ENCODE measurements around the gene CD93. TPM values are rescaled to one million over a fixed set of nuclear protein-coding genes. Genes with fewer than 3 reads are reported as not detected.

Gene CD93
- total RNA-seq, 2 donors from 2014 or later, result 13.9 to 31.1 TPM

GRCh38 chr20:23120936-23121750, 35.0 kb upstream of the CD93 start:
- 84% methylated on average over 15 of the region's 15 CpGs for WGBS
- Histone ChIP-seq H3K27ac (no peak overlapping the region), H3K4me1 (replicated peaks) (no peaks in the 10 kb centered on the region), H3K36me3 (no peaks in the 10 kb centered on the region), H3K4me3 (no peak overlapping the region), H3K9me3 (no peaks in the 10 kb centered on the region), H3K27me3 (replicated peaks; ENCODE audit: insufficient read depth) (no peaks in the 10 kb centered on the region)
- intact Hi-C loops (cut with DNase I), result no loop called here
- DNase-seq (ENCODE audit: low spot score), result no peak
- TF ChIP-seq POLR2AphosphoS5 (IDR thresholded peaks at IDR 0.05) (no peak), POLR2A (IDR thresholded peaks at IDR 0.05) (no peak)
- TF ChIP-seq, protein P1, sequence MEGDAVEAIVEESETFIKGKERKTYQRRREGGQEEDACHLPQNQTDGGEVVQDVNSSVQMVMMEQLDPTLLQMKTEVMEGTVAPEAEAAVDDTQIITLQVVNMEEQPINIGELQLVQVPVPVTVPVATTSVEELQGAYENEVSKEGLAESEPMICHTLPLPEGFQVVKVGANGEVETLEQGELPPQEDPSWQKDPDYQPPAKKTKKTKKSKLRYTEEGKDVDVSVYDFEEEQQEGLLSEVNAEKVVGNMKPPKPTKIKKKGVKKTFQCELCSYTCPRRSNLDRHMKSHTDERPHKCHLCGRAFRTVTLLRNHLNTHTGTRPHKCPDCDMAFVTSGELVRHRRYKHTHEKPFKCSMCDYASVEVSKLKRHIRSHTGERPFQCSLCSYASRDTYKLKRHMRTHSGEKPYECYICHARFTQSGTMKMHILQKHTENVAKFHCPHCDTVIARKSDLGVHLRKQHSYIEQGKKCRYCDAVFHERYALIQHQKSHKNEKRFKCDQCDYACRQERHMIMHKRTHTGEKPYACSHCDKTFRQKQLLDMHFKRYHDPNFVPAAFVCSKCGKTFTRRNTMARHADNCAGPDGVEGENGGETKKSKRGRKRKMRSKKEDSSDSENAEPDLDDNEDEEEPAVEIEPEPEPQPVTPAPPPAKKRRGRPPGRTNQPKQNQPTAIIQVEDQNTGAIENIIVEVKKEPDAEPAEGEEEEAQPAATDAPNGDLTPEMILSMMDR (IDR thresholded peaks at IDR 0.05), result no peak

DNA sequence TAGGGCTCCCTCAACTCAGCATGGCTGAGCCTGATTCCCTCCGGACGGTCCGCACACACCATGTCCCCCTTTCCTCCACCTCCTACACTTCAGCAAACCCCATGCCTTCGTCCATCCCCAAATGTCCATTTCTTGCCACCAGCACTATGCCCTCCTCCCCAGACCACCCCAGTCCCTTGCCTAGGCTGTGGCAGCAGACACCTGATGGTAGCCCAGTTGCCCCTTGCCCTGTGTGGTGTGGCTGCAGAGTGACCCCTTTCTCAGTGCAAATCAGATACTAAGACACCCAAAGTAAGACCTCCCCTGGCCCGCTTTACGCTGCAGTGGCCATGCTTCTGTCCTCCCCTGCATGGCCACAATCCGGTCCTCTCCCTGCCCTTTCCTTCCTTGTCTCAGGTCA, 34.1 kb upstream of the CD93 start:
- no peak overlapping the region for H3K4me3 ChIP-seq
- TF ChIP-seq POLR2AphosphoS5 (IDR thresholded peaks at IDR 0.05), result no peak
- TF ChIP-seq, protein P1 (IDR thresholded peaks at IDR 0.05), result no peak
- TF ChIP-seq POLR2A (IDR thresholded peaks at IDR 0.05), result no peak
- no peak overlapping the region for H3K27ac ChIP-seq
- WGBS, result 92% methylated on average over 7 of the region's 7 CpGs
- H3K36me3 ChIP-seq, result no peaks in the 10 kb centered on the region
- no peaks in the 10 kb centered on the region for H3K27me3 ChIP-seq (replicated peaks; ENCODE audit: insufficient read depth)
- H3K9me3 ChIP-seq, result no peaks in the 10 kb centered on the region
- H3K4me1 ChIP-seq (replicated peaks), result no peaks in the 10 kb centered on the region
- intact Hi-C loops (cut with DNase I), result no loop called here
- DNase-seq (ENCODE audit: low spot score), result no peak

- intact Hi-C loops (cut with DNase I), result no loop called here
- WGBS, result 78% methylated on average over 15 of the region's 15 CpGs
- TF ChIP-seq POLR2A (IDR thresholded peaks at IDR 0.05), result no peak
- no peak for TF ChIP-seq POLR2AphosphoS5 (IDR thresholded peaks at IDR 0.05)
- TF ChIP-seq, protein P1 (IDR thresholded peaks at IDR 0.05), result no peak
- Histone ChIP-seq H3K4me3 (no peak overlapping the region), H3K27me3 (replicated peaks; ENCODE audit: insufficient read depth) (no peaks in the 10 kb centered on the region), H3K27ac (no peak overlapping the region), H3K4me1 (replicated peaks) (no peaks in the 10 kb centered on the region), H3K36me3 (no peaks in the 10 kb centered on the region), H3K9me3 (no peaks in the 10 kb centered on the region)
- DNase-seq (ENCODE audit: low spot score), result no peak
Measured at GRCh38 chr20:23119456-23120216, 33.5 kb upstream of the CD93 start.

DNA sequence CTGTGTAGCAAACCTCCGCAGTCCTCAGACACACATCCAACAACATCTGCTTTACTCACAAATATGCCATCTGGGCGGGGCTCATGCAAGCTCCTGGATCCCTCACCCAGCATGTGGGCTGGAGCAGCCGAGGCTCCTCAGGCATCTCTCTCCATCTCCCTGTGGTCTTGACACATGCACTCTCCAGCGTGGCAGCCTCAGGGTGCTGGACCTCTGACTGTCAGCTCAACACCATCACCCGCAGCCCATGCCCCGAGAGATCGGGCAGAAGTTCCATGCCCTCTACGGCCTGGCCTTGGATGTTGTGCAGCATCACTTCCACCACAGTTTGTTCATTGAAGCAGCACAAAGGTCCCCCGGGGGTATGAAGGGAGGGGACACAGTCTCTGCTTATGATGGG, 32.6 kb upstream of the CD93 start:
- Histone ChIP-seq H3K4me3 (no peak overlapping the region), H3K27ac (no peak overlapping the region), H3K9me3 (no peaks in the 10 kb centered on the region), H3K4me1 (replicated peaks) (no peaks in the 10 kb centered on the region), H3K36me3 (no peaks in the 10 kb centered on the region), H3K27me3 (replicated peaks; ENCODE audit: insufficient read depth) (no peaks in the 10 kb centered on the region)
- WGBS, result 95% methylated on average over 9 of the region's 9 CpGs
- intact Hi-C loops (cut with DNase I), result no loop called here
- DNase-seq (ENCODE audit: low spot score), result no peak
- TF ChIP-seq POLR2AphosphoS5 (IDR thresholded peaks at IDR 0.05) (no peak), POLR2A (IDR thresholded peaks at IDR 0.05) (no peak)
- TF ChIP-seq, protein P1 (IDR thresholded peaks at IDR 0.05), result no peak
